ENCODE results near the gene AHI1. TPM values are rescaled to one million over a fixed set of nuclear protein-coding genes. Genes with fewer than 3 reads are reported as not detected.

Gene AHI1
- total and polyA plus RNA-seq, 2 of the 13 experiments (the other 11 are each of a cell fraction or from before 2014, with no cell fraction given): 7.2 to 18.6 TPM

- WGBS (ENCODE audit: low lambda C conversion rate): 97% methylated on average over 3 of the region's 3 CpGs
- H3K9ac ChIP-seq (ENCODE audit: insufficient read depth, low read depth, low read length): no peak overlapping the region
- intact Hi-C loops (cut with micrococcal nuclease; ENCODE audit: unreplicated experiment) (no loop called here), in situ Hi-C loops (cut with HindIII; ENCODE audit: extremely low pct_ligation_motif_present, low pct_unique_long_range_greater_than_20kb) (no loop called here)
- no peak overlapping the region for H3K27ac ChIP-seq (ENCODE audit: extremely low read length, insufficient read depth, low read length)
- H3K79me2 ChIP-seq (ENCODE audit: insufficient read depth, low read length): no peaks in the 10 kb centered on the region
- H2AFZ ChIP-seq (ENCODE audit: low read length): no peak overlapping the region
- no peak overlapping the region for H3K4me3 ChIP-seq (replicated peaks in 1 of 3; ENCODE audit: insufficient read depth in 1 of 3, low read depth in 2 of 3, low read length in 3 of 3)
- H3K36me3 ChIP-seq (replicated peaks in 1 of 2; ENCODE audit: control insufficient read depth in 1 of 2, insufficient read depth in 2 of 2, low read length in 2 of 2): no peaks in the 10 kb centered on the region
- no TSS peak for BruUV-seq (replicated peaks)
- H3K4me1 ChIP-seq (ENCODE audit: insufficient read depth, low read length): no peaks in the 10 kb centered on the region
- FAIRE-seq (peak; percentile 51), ATAC-seq (no peak), DNase-seq (ENCODE audit: low spot score) (no peak)
- no peak overlapping the region for H3K4me2 ChIP-seq (ENCODE audit: low read depth, low read length)
- H4K20me1 ChIP-seq (ENCODE audit: insufficient read depth, low read length): no peaks in the 10 kb centered on the region
- H3K9me3 ChIP-seq (ENCODE audit: low read length): no peaks in the 10 kb centered on the region
- ChIA-PET POLR2A (no interaction called here), CTCF (ENCODE audit: low intra/inter-chr PET ratio, low total read pairs) (no interaction called here)
- no peaks in the 10 kb centered on the region for H3K27me3 ChIP-seq (ENCODE audit: control insufficient read depth in 1 of 2, insufficient read depth in 2 of 2, low read length in 2 of 2)
- peak; percentile 91 for TF ChIP-seq ATF7 (IDR thresholded peaks at IDR 0.05)
- TF ChIP-seq ATF7 (CRISPR knock-in tag; IDR thresholded peaks at IDR 0.05): no peak
- TF ChIP-seq ZIK1 (CRISPR knock-in tag; IDR thresholded peaks at IDR 0.05; ENCODE audit: borderline replicate concordance, low read depth): no peak
- TF ChIP-seq CREB1 (IDR thresholded peaks at IDR 0.05): peak; percentile 67
- TF ChIP-seq CREB1 (CRISPR knock-in tag; IDR thresholded peaks at IDR 0.05): no peak
These were observed 163.4 kb downstream of the AHI1 start for GRCh38 chr6:135334169-135334568.

DNA sequence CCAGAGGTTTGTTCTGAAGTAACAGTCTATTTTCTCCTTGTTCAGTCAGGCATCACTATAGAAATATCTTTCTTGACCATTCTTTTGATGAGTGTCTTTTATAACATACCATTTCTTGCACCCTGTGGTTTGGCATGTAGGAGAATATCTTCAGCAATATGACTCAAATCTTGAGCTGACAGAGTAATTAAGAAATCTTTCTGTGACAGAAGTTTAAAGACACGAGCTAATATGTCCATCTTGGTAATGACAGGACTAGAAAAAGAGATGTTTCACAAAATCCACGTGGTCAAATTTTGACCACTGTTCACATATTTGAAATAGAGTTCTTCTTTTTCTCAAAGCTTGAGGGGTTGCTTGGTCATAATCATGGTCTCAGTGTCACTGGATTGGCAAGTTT, 166.5 kb downstream of the AHI1 start:
- TF ChIP-seq MZF1 (CRISPR knock-in tag; IDR thresholded peaks at IDR 0.05; ENCODE audit: borderline replicate concordance) (no peak), ZNF619 (CRISPR knock-in tag; IDR thresholded peaks at IDR 0.05) (no peak)
- Histone ChIP-seq H3K27ac (ENCODE audit: extremely low read length, insufficient read depth, low read length) (no peak overlapping the region), H3K79me2 (ENCODE audit: insufficient read depth, low read length) (no peaks in the 10 kb centered on the region), H3K36me3 (replicated peaks in 1 of 2; ENCODE audit: control insufficient read depth in 1 of 2, insufficient read depth in 2 of 2, low read length in 2 of 2) (no peaks in the 10 kb centered on the region), H3K27me3 (ENCODE audit: control insufficient read depth in 1 of 2, insufficient read depth in 2 of 2, low read length in 2 of 2) (no peaks in the 10 kb centered on the region), H3K4me2 (ENCODE audit: low read depth, low read length) (no peak overlapping the region), H3K9ac (ENCODE audit: insufficient read depth, low read depth, low read length) (no peak overlapping the region), H4K20me1 (ENCODE audit: insufficient read depth, low read length) (no peaks in the 10 kb centered on the region), H3K4me3 (replicated peaks in 1 of 3; ENCODE audit: insufficient read depth in 1 of 3, low read depth in 2 of 3, low read length in 3 of 3) (no peak overlapping the region), H3K9me3 (ENCODE audit: low read length) (no peaks in the 10 kb centered on the region), H2AFZ (ENCODE audit: low read length) (no peak overlapping the region), H3K4me1 (ENCODE audit: insufficient read depth, low read length) (no peaks in the 10 kb centered on the region)
- no peak for DNase-seq (ENCODE audit: low spot score)
- in situ Hi-C loops (cut with HindIII; ENCODE audit: extremely low pct_ligation_motif_present, low pct_unique_long_range_greater_than_20kb) (no loop called here), intact Hi-C loops (cut with micrococcal nuclease; ENCODE audit: unreplicated experiment) (no loop called here)
- CTCF ChIA-PET (ENCODE audit: low intra/inter-chr PET ratio, low total read pairs): no interaction called here
- POLR2A ChIA-PET: no interaction called here
- no peak for FAIRE-seq
- no TSS peak for BruUV-seq (replicated peaks)
- no peak for ATAC-seq
- WGBS (ENCODE audit: low lambda C conversion rate): 83% methylated on average over 2 of the region's 2 CpGs
